Loucy (cell line): ENCODE results near the gene CSNK2A2.

Experiments
- EZH2phosphoT487 ChIP-seq: fragments of 200-600 bp; IDR thresholded peaks from 2 replicates; pipeline ENCODE4 v1.6.1; 2018; ENCODE audit warnings: antibody characterized with exemption, mild to moderate bottlenecking, moderate library complexity, borderline replicate concordance
- TF ChIP-seq, protein P1 (sequence below): fragments of 200-600 bp; sonication (generic); conservative IDR thresholded peaks from 2 replicates; pipeline ENCODE4 v1.5.1; 2014; ENCODE audit warnings: mild to moderate bottlenecking, antibody characterized with exemption, low read length

DNA sequence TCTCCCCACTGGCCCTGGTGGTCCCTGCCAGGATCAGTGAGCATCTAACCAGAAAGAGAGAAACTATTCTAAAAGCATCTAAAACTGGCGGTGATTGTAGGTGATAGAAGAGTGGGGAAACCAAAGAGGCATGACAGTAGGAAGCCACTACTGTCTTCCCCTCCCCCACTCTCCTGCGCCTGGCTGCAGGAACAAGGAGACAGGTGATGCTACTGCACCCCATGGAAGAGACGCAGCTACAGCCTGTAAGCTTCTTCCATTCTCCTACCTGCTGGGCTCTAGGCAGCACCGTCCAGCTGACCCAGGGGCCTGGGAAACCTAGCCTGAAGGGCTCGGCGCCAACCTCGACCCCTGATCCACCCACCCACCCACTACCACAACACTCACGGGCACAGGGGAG is 32.4 kb upstream of the CSNK2A2 start:
- TF ChIP-seq, protein P1, sequence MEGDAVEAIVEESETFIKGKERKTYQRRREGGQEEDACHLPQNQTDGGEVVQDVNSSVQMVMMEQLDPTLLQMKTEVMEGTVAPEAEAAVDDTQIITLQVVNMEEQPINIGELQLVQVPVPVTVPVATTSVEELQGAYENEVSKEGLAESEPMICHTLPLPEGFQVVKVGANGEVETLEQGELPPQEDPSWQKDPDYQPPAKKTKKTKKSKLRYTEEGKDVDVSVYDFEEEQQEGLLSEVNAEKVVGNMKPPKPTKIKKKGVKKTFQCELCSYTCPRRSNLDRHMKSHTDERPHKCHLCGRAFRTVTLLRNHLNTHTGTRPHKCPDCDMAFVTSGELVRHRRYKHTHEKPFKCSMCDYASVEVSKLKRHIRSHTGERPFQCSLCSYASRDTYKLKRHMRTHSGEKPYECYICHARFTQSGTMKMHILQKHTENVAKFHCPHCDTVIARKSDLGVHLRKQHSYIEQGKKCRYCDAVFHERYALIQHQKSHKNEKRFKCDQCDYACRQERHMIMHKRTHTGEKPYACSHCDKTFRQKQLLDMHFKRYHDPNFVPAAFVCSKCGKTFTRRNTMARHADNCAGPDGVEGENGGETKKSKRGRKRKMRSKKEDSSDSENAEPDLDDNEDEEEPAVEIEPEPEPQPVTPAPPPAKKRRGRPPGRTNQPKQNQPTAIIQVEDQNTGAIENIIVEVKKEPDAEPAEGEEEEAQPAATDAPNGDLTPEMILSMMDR = no peak
- TF ChIP-seq EZH2phosphoT487 = no peak
